Measurements from ENCODE around the gene PLA2G4B. TPM values are rescaled to one million over a fixed set of nuclear protein-coding genes. Genes with fewer than 3 reads are reported as not detected.
A peak's percentile ranks its signal among the peaks of the same experiment; 100 is the strongest.

PLA2G4B gene, protein sequence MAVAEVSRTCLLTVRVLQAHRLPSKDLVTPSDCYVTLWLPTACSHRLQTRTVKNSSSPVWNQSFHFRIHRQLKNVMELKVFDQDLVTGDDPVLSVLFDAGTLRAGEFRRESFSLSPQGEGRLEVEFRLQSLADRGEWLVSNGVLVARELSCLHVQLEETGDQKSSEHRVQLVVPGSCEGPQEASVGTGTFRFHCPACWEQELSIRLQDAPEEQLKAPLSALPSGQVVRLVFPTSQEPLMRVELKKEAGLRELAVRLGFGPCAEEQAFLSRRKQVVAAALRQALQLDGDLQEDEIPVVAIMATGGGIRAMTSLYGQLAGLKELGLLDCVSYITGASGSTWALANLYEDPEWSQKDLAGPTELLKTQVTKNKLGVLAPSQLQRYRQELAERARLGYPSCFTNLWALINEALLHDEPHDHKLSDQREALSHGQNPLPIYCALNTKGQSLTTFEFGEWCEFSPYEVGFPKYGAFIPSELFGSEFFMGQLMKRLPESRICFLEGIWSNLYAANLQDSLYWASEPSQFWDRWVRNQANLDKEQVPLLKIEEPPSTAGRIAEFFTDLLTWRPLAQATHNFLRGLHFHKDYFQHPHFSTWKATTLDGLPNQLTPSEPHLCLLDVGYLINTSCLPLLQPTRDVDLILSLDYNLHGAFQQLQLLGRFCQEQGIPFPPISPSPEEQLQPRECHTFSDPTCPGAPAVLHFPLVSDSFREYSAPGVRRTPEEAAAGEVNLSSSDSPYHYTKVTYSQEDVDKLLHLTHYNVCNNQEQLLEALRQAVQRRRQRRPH
- total RNA-seq (10 to 100 TPM; 16.4 to 16.6 TPM), polyA plus RNA-seq (ENCODE audit: insufficient read depth, low read depth, low replicate concordance) (7.4 TPM)
- long read RNA-seq, donor 1: 0 reads
- long read RNA-seq, donor 2: 0 reads

DNA sequence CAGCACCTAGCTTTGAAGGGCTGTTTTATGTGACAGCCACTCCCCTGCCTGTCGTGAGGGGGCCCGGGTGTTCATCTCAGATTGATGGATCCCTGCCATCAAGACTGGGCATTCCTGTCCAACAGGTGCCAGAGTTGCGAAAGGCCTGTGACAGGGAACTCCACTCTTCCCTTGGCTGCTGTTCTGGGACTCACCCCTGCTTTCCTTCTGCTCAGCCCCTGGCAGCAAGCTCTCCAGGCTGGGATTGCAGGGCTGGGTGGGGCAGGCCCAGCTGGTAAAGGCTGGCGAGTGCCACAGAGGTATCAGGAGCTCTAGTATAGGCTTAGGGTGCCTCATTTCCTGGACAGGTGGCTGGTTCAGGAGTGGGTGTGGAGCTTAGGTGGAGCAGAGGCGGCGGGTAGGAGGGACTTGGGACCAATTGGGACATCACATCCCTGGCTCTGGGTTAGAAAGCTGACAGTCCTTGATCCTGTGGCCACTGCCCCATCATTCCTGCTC, at the start of gene PLA2G4B:
Gene PLA2G4B, plus strand, starts transcription at position 448 of the 498 bp plus-strand sequence. CDS start 67 bp downstream, outside the sequence.
- TF ChIP-seq POLR2A (IDR thresholded peaks at IDR 0.05): no peak
- TF ChIP-seq, protein P1, sequence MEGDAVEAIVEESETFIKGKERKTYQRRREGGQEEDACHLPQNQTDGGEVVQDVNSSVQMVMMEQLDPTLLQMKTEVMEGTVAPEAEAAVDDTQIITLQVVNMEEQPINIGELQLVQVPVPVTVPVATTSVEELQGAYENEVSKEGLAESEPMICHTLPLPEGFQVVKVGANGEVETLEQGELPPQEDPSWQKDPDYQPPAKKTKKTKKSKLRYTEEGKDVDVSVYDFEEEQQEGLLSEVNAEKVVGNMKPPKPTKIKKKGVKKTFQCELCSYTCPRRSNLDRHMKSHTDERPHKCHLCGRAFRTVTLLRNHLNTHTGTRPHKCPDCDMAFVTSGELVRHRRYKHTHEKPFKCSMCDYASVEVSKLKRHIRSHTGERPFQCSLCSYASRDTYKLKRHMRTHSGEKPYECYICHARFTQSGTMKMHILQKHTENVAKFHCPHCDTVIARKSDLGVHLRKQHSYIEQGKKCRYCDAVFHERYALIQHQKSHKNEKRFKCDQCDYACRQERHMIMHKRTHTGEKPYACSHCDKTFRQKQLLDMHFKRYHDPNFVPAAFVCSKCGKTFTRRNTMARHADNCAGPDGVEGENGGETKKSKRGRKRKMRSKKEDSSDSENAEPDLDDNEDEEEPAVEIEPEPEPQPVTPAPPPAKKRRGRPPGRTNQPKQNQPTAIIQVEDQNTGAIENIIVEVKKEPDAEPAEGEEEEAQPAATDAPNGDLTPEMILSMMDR (IDR thresholded peaks at IDR 0.05): no peak
- Histone ChIP-seq H3K9me3 (no peaks in the 10 kb centered on the region), H3K36me3 (ENCODE audit: low read depth, missing control alignments) (no peaks in the 10 kb centered on the region), H3K27me3 (no peaks in the 10 kb centered on the region), H3K4me3 (no peak within 1 kb of the TSS), H3K4me1 (no peaks in the 10 kb centered on the region), H3K27ac (no peak within 1 kb of the TSS)
- WGBS, 2 donors: 90 to 93% methylated on average over 3 to 6 of the region's 6 CpGs
- intact Hi-C loops (cut with DNase I; ENCODE audit: low total_unique reads): no loop called here
- DNase-seq: no peak

DNA sequence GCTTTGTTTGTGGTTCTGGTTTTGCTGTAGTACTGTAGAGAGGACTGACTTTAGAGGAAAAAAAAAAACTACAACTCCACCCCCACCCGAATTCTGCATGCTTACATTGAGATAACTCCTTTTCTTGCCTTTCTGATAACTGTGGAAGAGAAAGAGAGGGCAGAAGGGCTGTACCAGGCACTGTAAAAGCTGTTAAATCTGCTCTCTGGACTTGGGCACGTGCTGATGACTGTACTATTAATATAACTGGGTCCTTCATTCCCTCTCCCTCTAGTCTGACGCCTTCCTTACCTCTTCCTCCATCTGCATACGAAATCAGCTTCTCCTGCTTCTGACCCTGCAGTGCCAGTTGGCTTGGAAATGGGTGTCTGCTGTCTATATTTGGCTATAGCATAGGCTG, 49.4 kb upstream of the PLA2G4B start:
- Histone ChIP-seq H3K4me1 (peaks cover 60% of the 10 kb centered on the region), H3K27me3 (no peaks in the 10 kb centered on the region), H3K27ac (peak overlapping the region; percentile 1 to 9), H3K36me3 (ENCODE audit: low read depth, missing control alignments) (no peaks in the 10 kb centered on the region), H3K9me3 (no peaks in the 10 kb centered on the region), H3K4me3 (no peak overlapping the region)
- intact Hi-C loops (cut with DNase I; ENCODE audit: low total_unique reads): no loop called here
- TF ChIP-seq, protein P1 (IDR thresholded peaks at IDR 0.05): no peak
- TF ChIP-seq POLR2A (IDR thresholded peaks at IDR 0.05): no peak
- DNase-seq: peak; percentile 34
- WGBS, 2 donors: 51% methylated on average over 4 of the region's 4 CpGs

DNA sequence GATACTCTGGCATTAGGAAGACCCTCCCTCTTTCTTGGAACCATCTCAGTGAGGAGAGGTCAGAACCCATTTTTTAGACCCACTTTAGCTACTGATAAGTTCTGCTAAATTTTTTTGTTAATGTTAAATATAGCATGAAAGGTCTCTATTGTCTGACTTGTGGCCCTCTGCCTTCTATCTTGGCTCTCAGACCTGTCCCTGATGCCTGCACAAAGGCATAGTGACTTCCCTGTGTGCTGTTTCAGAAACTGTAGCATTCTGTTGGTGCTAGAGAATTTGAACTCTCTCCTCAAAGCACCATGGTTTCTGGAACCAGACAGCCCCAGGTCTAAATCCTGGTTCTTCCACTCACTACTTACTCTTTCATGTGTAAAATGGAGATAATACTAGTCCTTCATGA, 49.0 kb upstream of the PLA2G4B start:
- DNase-seq: no peak
- no peaks in the 10 kb centered on the region for H3K36me3 ChIP-seq (ENCODE audit: low read depth, missing control alignments)
- H3K9me3 ChIP-seq: no peaks in the 10 kb centered on the region
- H3K27me3 ChIP-seq: no peaks in the 10 kb centered on the region
- H3K4me3 ChIP-seq: no peak overlapping the region
- peaks cover 60% of the 10 kb centered on the region for H3K4me1 ChIP-seq
- peak overlapping the region in 1 of 2 donors; percentile 9 for H3K27ac ChIP-seq
- intact Hi-C loops (cut with DNase I; ENCODE audit: low total_unique reads): no loop called here
- TF ChIP-seq, protein P1 (IDR thresholded peaks at IDR 0.05): no peak
- no peak for TF ChIP-seq POLR2A (IDR thresholded peaks at IDR 0.05)

DNA sequence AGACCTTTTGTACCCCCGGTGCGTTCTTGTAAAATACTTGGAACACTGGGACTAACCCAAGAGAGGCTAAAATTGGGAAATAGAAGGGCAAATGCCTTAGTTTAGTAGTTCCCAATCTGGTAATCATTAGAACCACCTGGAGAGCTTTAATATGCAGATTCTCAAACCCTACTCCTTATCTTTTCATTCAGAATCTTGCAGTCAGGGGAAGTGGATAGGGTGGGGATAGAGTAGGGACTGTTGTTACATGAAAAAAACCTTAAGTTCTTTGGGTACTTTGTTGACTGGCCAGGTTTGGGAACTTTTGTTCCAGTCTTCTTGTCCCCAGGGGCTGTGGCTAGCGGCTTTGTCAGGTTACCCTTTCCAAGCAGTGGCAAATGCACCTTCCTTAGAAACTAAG, 48.5 kb upstream of the PLA2G4B start:
- intact Hi-C loops (cut with DNase I; ENCODE audit: low total_unique reads): no loop called here
- TF ChIP-seq, protein P1 (IDR thresholded peaks at IDR 0.05): no peak
- no peak for TF ChIP-seq POLR2A (IDR thresholded peaks at IDR 0.05)
- DNase-seq: no peak
- Histone ChIP-seq H3K4me1 (peaks cover 59% of the 10 kb centered on the region), H3K27me3 (no peaks in the 10 kb centered on the region), H3K4me3 (no peak overlapping the region), H3K27ac (peak overlapping the region; percentile 9), H3K36me3 (ENCODE audit: low read depth, missing control alignments) (no peaks in the 10 kb centered on the region), H3K9me3 (no peaks in the 10 kb centered on the region)
- WGBS, 2 donors: 48 to 59% methylated on average over 3 of the region's 3 CpGs

Data from testis (tissue), 5 donors.